Activated CD4-positive, alpha-beta memory T cell treated with anti-CD3 and anti-CD28 coated beads, Interleukin-2, amount 10 ng/mL, durations not matched to agents 7 days and 5 days (primary cell): Measurements from ENCODE around the gene TMEM167A. TPM values are rescaled to one million over a fixed set of nuclear protein-coding genes. Genes with fewer than 3 reads are reported as not detected.

Source experiments
- CTCF ChIA-PET: fragments of 350-600 bp; sonication (Branson Sonifier 250); formaldehyde crosslinking; loops from one replicate; lab custom pipeline; 2021; ENCODE audit warnings: antibody characterized with exemption, inconsistent platforms; lab: Charles Lee
- POLR2A ChIA-PET: fragments of 350-600 bp; sonication (Branson Sonifier 250); formaldehyde crosslinking; loops from one replicate; lab custom pipeline; 2021; ENCODE audit warnings: antibody characterized with exemption; lab: Charles Lee
- DNase-seq: peaks from one replicate; pipeline ENCODE4 v3.0.0-alpha.2; 2020
- H3K27ac Mint-ChIP-seq: one replicate; pipeline ENCODE4 v1.8.0; 2021; ENCODE audit warnings: mild to moderate bottlenecking, mixed read lengths
- H3K27me3 Mint-ChIP-seq: one replicate; pipeline ENCODE4 v1.8.0; 2021; ENCODE audit warnings: mixed read lengths
- H3K36me3 Mint-ChIP-seq: one replicate; pipeline ENCODE4 v1.8.0; 2021; ENCODE audit warnings: low read depth, mixed read lengths
- H3K4me1 Mint-ChIP-seq: one replicate; pipeline ENCODE4 v1.8.0; 2021; ENCODE audit warnings: mixed read lengths
- H3K4me3 Mint-ChIP-seq: one replicate; pipeline ENCODE4 v1.8.0; 2021; ENCODE audit warnings: mild to moderate bottlenecking, mixed read lengths
- H3K9me3 Mint-ChIP-seq: one replicate; pipeline ENCODE4 v1.8.0; 2021; ENCODE audit warnings: mixed read lengths
- total RNA-seq, 2 experiments: library from RNA; stranded (reverse); gene quantifications; one replicate each; pipeline ENCODE4 v1.2.3, GENCODE V29; 2021

TMEM167A gene
- total RNA-seq, 2 experiments from 2014 or later: 78.4 to 81.2 TPM

DNA sequence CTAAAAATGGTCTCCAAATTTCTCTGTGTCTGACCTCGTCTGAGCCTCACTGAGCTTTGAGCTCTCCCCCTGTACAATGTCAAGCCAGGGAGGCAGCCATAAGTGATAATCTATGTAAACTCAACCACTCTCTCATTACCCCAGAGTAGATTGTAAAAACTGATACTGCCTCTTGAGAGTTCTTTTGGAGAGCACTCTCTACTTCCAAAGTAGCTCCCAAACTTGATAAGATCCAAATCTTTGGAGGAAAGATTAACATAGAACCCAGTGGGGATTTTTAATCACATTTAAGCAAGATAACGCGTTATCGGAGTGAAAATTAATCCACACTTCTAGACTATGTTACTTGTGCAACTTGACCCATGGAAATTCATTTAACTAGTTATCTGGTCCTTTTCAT lies 54.9 kb downstream of the TMEM167A start:
- no peaks in the 10 kb centered on the region for H3K9me3 Mint-ChIP-seq

DNA sequence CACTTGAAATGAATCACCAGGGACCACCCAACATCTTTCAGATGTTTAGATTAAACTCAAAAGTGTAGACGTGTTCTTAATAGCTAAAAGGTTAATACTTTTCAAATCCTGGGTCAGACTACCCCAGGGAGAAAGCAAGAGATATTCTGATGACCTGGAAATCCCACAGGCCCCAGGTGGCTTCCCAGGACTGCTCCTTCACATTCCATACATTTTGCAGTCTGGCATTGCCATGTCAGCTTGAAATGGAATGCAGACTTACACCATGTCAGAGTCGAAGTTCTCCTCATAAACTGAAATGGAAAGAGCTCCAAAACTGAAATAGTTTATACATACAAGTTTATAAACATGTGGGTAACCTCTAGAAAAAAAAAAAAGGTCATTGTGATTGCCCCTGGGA lies 61.5 kb downstream of the TMEM167A start:
- POLR2A ChIA-PET: no interaction called here
- Mint-ChIP-seq H3K36me3 (no peaks in the 10 kb centered on the region), H3K4me1 (no peaks in the 10 kb centered on the region), H3K4me3 (no peak overlapping the region), H3K9me3 (peaks cover 6% of the 10 kb centered on the region), H3K27me3 (no peaks in the 10 kb centered on the region), H3K27ac (no peak overlapping the region)
- DNase-seq: no peak
- CTCF ChIA-PET: interaction anchor here (0.6 kb wide), 1 partner anchor 72 kb away, joined by 3 read pairs; no protein-coding TSS in a partner anchor

More for the DNA sequence above, 54.9 kb downstream of the TMEM167A start:
- Mint-ChIP-seq H3K27me3 (no peaks in the 10 kb centered on the region), H3K4me3 (no peak overlapping the region), H3K27ac (no peak overlapping the region), H3K4me1 (no peaks in the 10 kb centered on the region), H3K36me3 (no peaks in the 10 kb centered on the region)
- POLR2A ChIA-PET: no interaction called here
- DNase-seq: no peak
- CTCF ChIA-PET: no interaction called here

DNA sequence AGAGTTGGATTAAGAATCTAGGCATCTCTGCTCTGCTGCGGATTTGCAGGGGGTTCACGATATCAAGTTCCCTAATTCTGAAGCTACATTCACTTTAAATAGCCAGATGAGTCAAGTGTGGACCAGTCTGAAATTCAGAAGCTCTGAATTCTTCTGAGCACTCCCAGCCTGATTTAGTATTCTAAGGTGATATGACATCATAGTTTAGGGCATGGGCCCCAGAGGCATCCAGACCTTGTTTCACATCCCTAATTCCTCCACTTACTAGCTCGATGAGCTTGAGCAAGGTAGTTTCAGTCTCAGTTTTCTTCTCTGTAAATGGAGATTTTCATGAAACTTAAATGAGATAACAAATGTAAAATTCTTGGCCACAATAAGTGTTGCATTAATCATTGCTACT lies 65.2 kb downstream of the TMEM167A start:
- no peak for DNase-seq
- Mint-ChIP-seq H3K4me1 (no peaks in the 10 kb centered on the region), H3K27me3 (no peaks in the 10 kb centered on the region), H3K4me3 (no peak overlapping the region), H3K27ac (no peak overlapping the region), H3K9me3 (peaks cover 5% of the 10 kb centered on the region), H3K36me3 (no peaks in the 10 kb centered on the region)
- ChIA-PET POLR2A (no interaction called here), CTCF (no interaction called here)

DNA sequence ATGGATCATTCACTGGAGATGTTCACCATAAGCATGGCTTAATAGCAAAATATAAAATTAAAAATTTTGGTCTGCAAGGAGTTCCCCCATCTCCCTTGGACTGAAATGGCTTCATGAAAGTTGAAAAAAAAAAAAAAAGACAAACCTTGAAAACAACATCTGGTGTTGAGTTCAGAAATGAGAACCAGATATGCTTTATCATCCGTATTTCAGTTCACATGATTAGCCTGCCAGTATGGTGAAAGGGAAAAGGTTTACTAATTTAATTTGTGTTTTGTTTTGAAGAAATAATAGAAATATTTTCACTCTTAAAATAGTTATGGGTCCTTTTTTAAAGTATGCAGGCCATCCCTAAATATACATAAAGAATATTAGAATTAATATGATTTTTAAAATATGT lies 67.8 kb downstream of the TMEM167A start:
- Mint-ChIP-seq H3K9me3 (peaks cover 2% of the 10 kb centered on the region), H3K36me3 (no peaks in the 10 kb centered on the region), H3K27ac (no peak overlapping the region), H3K4me3 (no peak overlapping the region), H3K27me3 (no peaks in the 10 kb centered on the region), H3K4me1 (no peaks in the 10 kb centered on the region)
- ChIA-PET POLR2A (no interaction called here), CTCF (no interaction called here)
- no peak for DNase-seq

DNA sequence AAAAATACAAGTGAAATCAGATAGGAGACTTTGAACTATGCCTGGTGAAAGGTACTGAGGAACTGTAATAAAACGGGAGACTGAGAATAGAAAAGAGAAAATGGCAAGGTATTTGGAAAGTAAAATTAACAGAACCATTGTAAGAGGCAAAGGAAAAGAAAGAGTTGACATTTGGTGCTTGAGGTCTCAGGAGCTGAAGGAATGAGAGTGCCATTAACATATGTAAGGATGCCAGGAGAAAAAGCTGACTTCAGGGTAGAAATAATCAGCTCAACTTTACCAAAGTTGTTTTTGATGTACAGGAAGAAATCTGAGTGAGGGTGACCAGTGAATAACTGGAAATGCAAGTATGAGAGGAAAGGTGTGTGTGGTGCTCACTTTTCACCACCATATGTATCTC lies 69.4 kb downstream of the TMEM167A start:
- DNase-seq: no peak
- Mint-ChIP-seq H3K4me1 (no peaks in the 10 kb centered on the region), H3K9me3 (peaks cover 2% of the 10 kb centered on the region), H3K4me3 (no peak overlapping the region), H3K27ac (no peak overlapping the region), H3K27me3 (no peaks in the 10 kb centered on the region), H3K36me3 (no peaks in the 10 kb centered on the region)
- ChIA-PET POLR2A (no interaction called here), CTCF (no interaction called here)

DNA sequence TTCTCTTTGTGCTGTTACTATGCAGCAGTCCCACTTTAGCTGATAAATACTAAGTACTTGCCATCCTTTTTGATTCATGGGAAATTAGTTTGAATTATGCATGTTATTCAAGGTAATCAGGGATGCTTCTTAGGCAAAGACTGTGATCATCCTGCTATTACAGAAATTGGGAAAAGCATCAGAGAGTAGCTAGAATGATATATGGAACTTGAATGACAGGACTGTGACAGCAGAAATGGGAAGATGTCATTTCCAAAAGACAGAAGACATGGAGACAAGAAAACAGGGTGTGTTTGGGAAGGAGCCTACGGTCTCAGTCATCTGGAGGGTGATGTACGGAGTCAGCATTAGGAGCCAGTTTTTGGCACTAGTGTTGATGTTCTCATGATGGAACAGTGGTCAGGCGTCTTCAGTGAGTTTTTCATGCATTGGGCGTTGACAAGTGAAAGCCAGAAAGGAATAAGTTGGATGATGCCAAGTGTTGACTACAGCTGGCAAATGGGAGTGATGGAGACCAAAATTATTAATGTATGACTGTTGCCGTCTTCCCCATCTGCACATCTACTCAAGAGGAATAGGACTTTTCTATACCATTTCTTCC lies 70.4 kb downstream of the TMEM167A start:
- Mint-ChIP-seq H3K27ac (no peak overlapping the region), H3K4me3 (no peak overlapping the region), H3K9me3 (peaks cover 2% of the 10 kb centered on the region), H3K36me3 (no peaks in the 10 kb centered on the region), H3K4me1 (no peaks in the 10 kb centered on the region), H3K27me3 (no peaks in the 10 kb centered on the region)
- POLR2A ChIA-PET: no interaction called here
- DNase-seq: no peak
- CTCF ChIA-PET: no interaction called here

DNA sequence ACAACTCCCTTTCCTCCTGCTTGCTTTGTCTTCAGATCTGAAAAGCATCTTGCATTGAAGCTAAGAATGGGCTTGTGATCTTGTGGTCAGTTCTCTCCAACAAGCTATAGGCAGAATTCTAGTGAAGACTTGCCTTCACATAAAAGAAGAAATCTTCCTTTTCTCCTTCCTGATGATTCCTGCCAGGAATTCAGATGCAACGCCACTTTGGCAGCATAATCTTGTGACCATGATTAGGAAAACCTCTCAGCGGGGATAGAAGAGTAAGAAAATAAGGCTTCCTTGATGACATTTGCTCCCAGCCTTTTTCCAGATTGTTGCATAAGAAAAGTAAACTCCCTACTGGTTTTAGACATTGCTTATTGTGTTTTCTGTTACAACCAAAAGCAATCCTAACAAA lies 73.4 kb downstream of the TMEM167A start:
- H3K9me3 Mint-ChIP-seq: no peaks in the 10 kb centered on the region
- no peaks in the 10 kb centered on the region for H3K36me3 Mint-ChIP-seq
- no peaks in the 10 kb centered on the region for H3K4me1 Mint-ChIP-seq
- H3K27ac Mint-ChIP-seq: no peak overlapping the region
- ChIA-PET CTCF (no interaction called here), POLR2A (no interaction called here)
- no peak overlapping the region for H3K4me3 Mint-ChIP-seq
- no peak for DNase-seq
- no peaks in the 10 kb centered on the region for H3K27me3 Mint-ChIP-seq

Other genes starting within 250 kb of the TMEM167A start
- 10 to 100 TPM; 10.5 to 13.0 TPM for gene XRCC4, start 153 bp upstream of the TMEM167A start, total RNA-seq